ENCODE measurements around the gene PLA2G2D. TPM values are rescaled to one million over a fixed set of nuclear protein-coding genes. Genes with fewer than 3 reads are reported as not detected.

Gene PLA2G2D, protein sequence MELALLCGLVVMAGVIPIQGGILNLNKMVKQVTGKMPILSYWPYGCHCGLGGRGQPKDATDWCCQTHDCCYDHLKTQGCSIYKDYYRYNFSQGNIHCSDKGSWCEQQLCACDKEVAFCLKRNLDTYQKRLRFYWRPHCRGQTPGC
- total RNA-seq: not detected in 2 replicates

DNA sequence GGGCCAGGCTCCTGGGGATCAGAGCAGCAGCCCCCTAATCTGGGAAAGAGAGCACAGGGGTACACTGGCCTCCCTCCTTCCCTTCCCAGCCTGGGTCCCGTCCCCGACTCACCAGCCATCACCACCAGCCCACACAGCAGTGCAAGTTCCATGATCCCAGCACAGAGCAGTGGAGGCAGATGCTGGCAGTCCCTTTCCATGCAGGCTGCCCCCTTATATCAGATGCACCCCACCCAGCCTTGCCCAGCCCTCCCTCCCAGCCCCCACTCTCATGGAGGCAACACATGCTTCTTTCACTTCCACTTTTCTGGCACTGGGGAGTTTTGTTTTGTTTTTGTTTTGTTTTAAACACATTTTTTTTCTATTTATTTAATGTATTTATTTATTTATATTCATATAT is at the start of gene PLA2G2D:
Gene PLA2G2D, minus strand, starts transcription at position 190 of the 400 bp plus-strand sequence. Its CDS starts 38 bp downstream, at position 152.

DNA sequence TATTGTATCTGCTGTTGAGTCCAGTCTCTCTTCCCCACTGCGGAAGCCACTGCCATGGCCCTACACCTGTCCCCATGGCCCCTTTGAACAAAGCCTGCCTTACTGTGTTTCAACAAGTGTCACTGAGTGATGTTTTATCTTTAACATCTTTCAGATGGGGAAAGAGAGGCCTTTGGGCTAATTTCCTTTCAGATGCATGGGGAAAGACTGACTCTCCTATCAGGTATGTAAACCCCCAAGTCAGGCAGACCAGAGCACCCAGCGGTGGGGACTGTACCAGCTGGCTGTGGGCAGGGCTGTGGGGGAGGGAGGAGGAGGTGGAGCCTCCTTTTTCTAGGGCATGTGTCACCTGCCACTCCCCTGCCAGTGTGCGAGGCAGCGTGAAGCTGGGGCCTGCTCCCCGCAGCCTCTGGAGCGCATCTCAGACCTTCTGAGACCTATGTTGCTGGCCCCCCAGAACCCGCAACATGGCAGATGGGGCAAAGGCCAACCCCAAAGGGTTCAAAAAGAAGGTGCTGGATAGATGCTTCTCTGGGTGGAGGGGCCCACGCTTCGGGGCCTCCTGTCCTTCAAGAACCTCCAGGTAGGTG is 19.7 kb upstream of the PLA2G2D start, which contains the start of gene PLA2G2F:
Gene PLA2G2F, plus strand, starts transcription at position 363 of the 590 bp plus-strand sequence. Its CDS starts 105 bp downstream, at position 468.

DNA sequence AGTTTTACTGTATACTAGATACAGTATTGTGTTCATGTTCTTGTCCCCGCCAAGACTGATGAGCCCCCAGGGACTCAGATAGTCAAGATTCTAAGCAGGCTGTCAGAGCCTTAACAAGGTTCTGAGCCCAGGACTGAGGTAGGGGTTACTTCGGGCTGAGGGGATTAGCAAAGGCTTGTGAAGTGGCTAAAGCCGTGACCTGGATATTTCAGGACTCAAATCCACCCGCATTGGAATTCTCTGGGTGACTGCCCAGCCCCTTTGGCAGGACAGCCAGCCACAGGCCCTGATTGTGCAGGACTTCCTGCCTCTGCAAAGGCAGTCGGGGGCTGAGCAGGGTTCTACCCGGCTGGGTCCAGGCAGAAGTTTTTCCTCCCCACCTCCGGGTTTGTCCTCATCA is 49.5 kb downstream of the PLA2G2D start, which contains the start of gene PLA2G5:
Gene PLA2G5, plus strand, starts transcription at position 321 of the 400 bp plus-strand sequence. CDS start 14,637 bp downstream, outside the sequence.

Other genes starting within 250 kb of the PLA2G2D start
- 4.0 and 7.7 TPM in 2 replicates for gene OTUD3, start 237.1 kb downstream of the PLA2G2D start, total RNA-seq
- not detected in 2 replicates for gene PLA2G2E, start 195.9 kb downstream of the PLA2G2D start, total RNA-seq
- gene PLA2G2A, start 139.9 kb downstream of the PLA2G2D start, total RNA-seq: not detected in 2 replicates
- not detected in 2 replicates for gene PLA2G5, start 49.3 kb downstream of the PLA2G2D start, total RNA-seq
- gene PLA2G2F, start 19.8 kb upstream of the PLA2G2D start, total RNA-seq: not detected in 2 replicates
- not detected in 2 replicates for gene UBXN10, start 66.6 kb upstream of the PLA2G2D start, total RNA-seq
- gene PLA2G2C, start 67.0 kb upstream of the PLA2G2D start, total RNA-seq: not detected in 2 replicates
- gene VWA5B1, start 171.3 kb upstream of the PLA2G2D start, total RNA-seq: not detected in 2 replicates